ENCODE data around the gene TPD52L1. TPM values are rescaled to one million over a fixed set of nuclear protein-coding genes. Genes with fewer than 3 reads are reported as not detected.

Gene TPD52L1
- total and polyA plus RNA-seq, 2 of the 13 experiments (the other 11 are each of a cell fraction or from before 2014, with no cell fraction given): 0.49 to 0.53 TPM

- TF ChIP-seq POLR2AphosphoS5 (IDR thresholded peaks at IDR 0.05; ENCODE audit: low read depth, low read length): peak; percentile 57
- peak; percentile 82 to 83 for TF ChIP-seq POLR2A (IDR thresholded peaks at IDR 0.05; ENCODE audit: insufficient read depth in 1 of 2, low read depth in 2 of 2, low read length in 2 of 2)
- no peak for TF ChIP-seq ZFAT (CRISPR knock-in tag; conservative IDR thresholded peaks at IDR 0.05)
- no peak for TF ChIP-seq NFIC (IDR thresholded peaks at IDR 0.05; ENCODE audit: low read length)
- 0 out of 2 replicates have a peak, but pooled peaks have one; percentile 68 for TF ChIP-seq NKX3-1 (CRISPR knock-in tag; IDR thresholded peaks at IDR 0.05)
- TF ChIP-seq ZNF253 (CRISPR knock-in tag; IDR thresholded peaks at IDR 0.05; ENCODE audit: borderline replicate concordance): peak; percentile 95; the same call in 1 of the 2 replicates
- peak; percentile 68; the same call in 1 of the 2 replicates for TF ChIP-seq ZNF264 (CRISPR knock-in tag; IDR thresholded peaks at IDR 0.05)
- peak; percentile 97 for TF ChIP-seq ZNF230 (CRISPR knock-in tag; IDR thresholded peaks at IDR 0.05)
- no peak for TF ChIP-seq JDP2 (CRISPR knock-in tag; IDR thresholded peaks at IDR 0.05; ENCODE audit: borderline replicate concordance)
- TF ChIP-seq MIXL1 (CRISPR knock-in tag; IDR thresholded peaks at IDR 0.05): peak; percentile 64; the same call in 1 of the 2 replicates
- peak; percentile 91; the same call in 1 of the 2 replicates for TF ChIP-seq ZNF546 (CRISPR knock-in tag; conservative IDR thresholded peaks at IDR 0.05)
- no peak for TF ChIP-seq ZNF496 (CRISPR knock-in tag; IDR thresholded peaks at IDR 0.05; ENCODE audit: insufficient replicate concordance)
- TF ChIP-seq ZNF460 (CRISPR knock-in tag; IDR thresholded peaks at IDR 0.05; ENCODE audit: borderline replicate concordance): no peak
- TF ChIP-seq, protein P1, sequence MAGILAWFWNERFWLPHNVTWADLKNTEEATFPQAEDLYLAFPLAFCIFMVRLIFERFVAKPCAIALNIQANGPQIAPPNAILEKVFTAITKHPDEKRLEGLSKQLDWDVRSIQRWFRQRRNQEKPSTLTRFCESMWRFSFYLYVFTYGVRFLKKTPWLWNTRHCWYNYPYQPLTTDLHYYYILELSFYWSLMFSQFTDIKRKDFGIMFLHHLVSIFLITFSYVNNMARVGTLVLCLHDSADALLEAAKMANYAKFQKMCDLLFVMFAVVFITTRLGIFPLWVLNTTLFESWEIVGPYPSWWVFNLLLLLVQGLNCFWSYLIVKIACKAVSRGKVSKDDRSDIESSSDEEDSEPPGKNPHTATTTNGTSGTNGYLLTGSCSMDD (CRISPR knock-in tag; IDR thresholded peaks at IDR 0.05): no peak; the same call in 1 of the 2 replicates
- peak; percentile 71; the same call in 1 of the 2 replicates for TF ChIP-seq KDM3A (CRISPR knock-in tag; IDR thresholded peaks at IDR 0.05; ENCODE audit: low read depth)
- TF ChIP-seq, protein P2, sequence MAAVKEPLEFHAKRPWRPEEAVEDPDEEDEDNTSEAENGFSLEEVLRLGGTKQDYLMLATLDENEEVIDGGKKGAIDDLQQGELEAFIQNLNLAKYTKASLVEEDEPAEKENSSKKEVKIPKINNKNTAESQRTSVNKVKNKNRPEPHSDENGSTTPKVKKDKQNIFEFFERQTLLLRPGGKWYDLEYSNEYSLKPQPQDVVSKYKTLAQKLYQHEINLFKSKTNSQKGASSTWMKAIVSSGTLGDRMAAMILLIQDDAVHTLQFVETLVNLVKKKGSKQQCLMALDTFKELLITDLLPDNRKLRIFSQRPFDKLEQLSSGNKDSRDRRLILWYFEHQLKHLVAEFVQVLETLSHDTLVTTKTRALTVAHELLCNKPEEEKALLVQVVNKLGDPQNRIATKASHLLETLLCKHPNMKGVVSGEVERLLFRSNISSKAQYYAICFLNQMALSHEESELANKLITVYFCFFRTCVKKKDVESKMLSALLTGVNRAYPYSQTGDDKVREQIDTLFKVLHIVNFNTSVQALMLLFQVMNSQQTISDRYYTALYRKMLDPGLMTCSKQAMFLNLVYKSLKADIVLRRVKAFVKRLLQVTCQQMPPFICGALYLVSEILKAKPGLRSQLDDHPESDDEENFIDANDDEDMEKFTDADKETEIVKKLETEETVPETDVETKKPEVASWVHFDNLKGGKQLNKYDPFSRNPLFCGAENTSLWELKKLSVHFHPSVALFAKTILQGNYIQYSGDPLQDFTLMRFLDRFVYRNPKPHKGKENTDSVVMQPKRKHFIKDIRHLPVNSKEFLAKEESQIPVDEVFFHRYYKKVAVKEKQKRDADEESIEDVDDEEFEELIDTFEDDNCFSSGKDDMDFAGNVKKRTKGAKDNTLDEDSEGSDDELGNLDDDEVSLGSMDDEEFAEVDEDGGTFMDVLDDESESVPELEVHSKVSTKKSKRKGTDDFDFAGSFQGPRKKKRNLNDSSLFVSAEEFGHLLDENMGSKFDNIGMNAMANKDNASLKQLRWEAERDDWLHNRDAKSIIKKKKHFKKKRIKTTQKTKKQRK (IDR thresholded peaks at IDR 0.05; ENCODE audit: low read length): no peak
- no peak for TF ChIP-seq TCF12 (IDR thresholded peaks at IDR 0.05)
- TF ChIP-seq TCF12 (CRISPR knock-in tag; IDR thresholded peaks at IDR 0.05): peak; percentile 94
- TF ChIP-seq ZNF382 (CRISPR knock-in tag; IDR thresholded peaks at IDR 0.05; ENCODE audit: borderline replicate concordance): no peak
- TF ChIP-seq ZNF335 (CRISPR knock-in tag; IDR thresholded peaks at IDR 0.05): 0 out of 2 replicates have a peak, but pooled peaks have one; percentile 34
- TF ChIP-seq, protein P3, sequence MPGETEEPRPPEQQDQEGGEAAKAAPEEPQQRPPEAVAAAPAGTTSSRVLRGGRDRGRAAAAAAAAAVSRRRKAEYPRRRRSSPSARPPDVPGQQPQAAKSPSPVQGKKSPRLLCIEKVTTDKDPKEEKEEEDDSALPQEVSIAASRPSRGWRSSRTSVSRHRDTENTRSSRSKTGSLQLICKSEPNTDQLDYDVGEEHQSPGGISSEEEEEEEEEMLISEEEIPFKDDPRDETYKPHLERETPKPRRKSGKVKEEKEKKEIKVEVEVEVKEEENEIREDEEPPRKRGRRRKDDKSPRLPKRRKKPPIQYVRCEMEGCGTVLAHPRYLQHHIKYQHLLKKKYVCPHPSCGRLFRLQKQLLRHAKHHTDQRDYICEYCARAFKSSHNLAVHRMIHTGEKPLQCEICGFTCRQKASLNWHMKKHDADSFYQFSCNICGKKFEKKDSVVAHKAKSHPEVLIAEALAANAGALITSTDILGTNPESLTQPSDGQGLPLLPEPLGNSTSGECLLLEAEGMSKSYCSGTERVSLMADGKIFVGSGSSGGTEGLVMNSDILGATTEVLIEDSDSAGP (CRISPR knock-in tag; IDR thresholded peaks at IDR 0.05; ENCODE audit: borderline replicate concordance): peak; percentile 96
- peak; percentile 73; the same call in 1 of the 2 replicates for TF ChIP-seq SP140L (CRISPR knock-in tag; IDR thresholded peaks at IDR 0.05; ENCODE audit: borderline replicate concordance)
- TF ChIP-seq FIP1L1 (IDR thresholded peaks at IDR 0.05; ENCODE audit: borderline replicate concordance, insufficient read depth, low read depth, low read length): no peak
Measured at GRCh38 chr6:125301435-125302391, 148.1 kb downstream of the TPD52L1 start, which contains the start of gene HDDC2 (continued).
